SU-DHL-6 (cell line): ENCODE data around the gene RHEB.

Source experiments
- H2AFZ ChIP-seq: fragments of 200-600 bp; sonication (generic); 2 replicates; pipeline ENCODE4 v1.6.1; 2014; ENCODE audit warnings: low read depth, mild to moderate bottlenecking, moderate library complexity, mixed read lengths, antibody characterized with exemption, low read length; ENCODE audit not compliant: severe bottlenecking
- H3F3A ChIP-seq: fragments of 200-600 bp; shearing (Covaris generic); 2 replicates; pipeline ENCODE4 v1.6.0; 2016; ENCODE audit warnings: antibody characterized with exemption, mild to moderate bottlenecking; ENCODE audit not compliant: insufficient read depth
- H3K27ac ChIP-seq: fragments of 200-600 bp; sonication (generic); 2 replicates; pipeline ENCODE4 v1.5.1; 2016; ENCODE audit warnings: low read depth, mild to moderate bottlenecking, low read length, moderate library complexity, mixed read lengths
- H3K27me3 ChIP-seq: fragments of 200-600 bp; sonication (generic), shearing (Covaris generic); 2 replicates; pipeline ENCODE4 v1.6.0; 2014; ENCODE audit warnings: mild to moderate bottlenecking, low read length
- H3K36me3 ChIP-seq: fragments of 200-600 bp; sonication (generic); 2 replicates; pipeline ENCODE4 v1.6.1; 2014; ENCODE audit warnings: mild to moderate bottlenecking, low read length, mixed read lengths
- H3K4me2 ChIP-seq: fragments of 300-600, 200-600 bp; shearing (Covaris generic), sonication (generic); 2 replicates; pipeline ENCODE4 v1.6.0; 2014; ENCODE audit warnings: low read length, low read depth, mild to moderate bottlenecking; ENCODE audit not compliant: poor library complexity, severe bottlenecking
- H3K4me3 ChIP-seq: fragments of 200-600 bp; sonication (generic); 2 replicates; pipeline ENCODE4 v1.5.1; 2014; ENCODE audit warnings: antibody characterized with exemption, low read length, mild to moderate bottlenecking, mixed read lengths; ENCODE audit not compliant: insufficient read depth, poor library complexity, severe bottlenecking
- H3K79me2 ChIP-seq: fragments of 200-600 bp; sonication (generic); 2 replicates; pipeline ENCODE4 v1.6.1; 2014; ENCODE audit warnings: mild to moderate bottlenecking, low read length, moderate library complexity; ENCODE audit not compliant: insufficient read depth
- H3K9ac ChIP-seq: fragments of 200-600 bp; sonication (generic); 2 replicates; pipeline ENCODE4 v1.7.0; 2014; ENCODE audit warnings: mild to moderate bottlenecking, low read length
- H3K9me2 ChIP-seq: fragments of 200-600 bp; sonication (generic); replicated peaks from 2 replicates; pipeline ENCODE4 v1.6.1; 2014; ENCODE audit warnings: low read length; ENCODE audit not compliant: insufficient read depth
- H3K9me3 ChIP-seq: fragments of 200-600 bp; sonication (generic); 2 replicates; pipeline ENCODE4 v1.6.1; 2014; ENCODE audit warnings: low read length, mixed read lengths; ENCODE audit not compliant: insufficient read depth
- H4K20me1 ChIP-seq: fragments of 200-600 bp; sonication (generic); 2 replicates; pipeline ENCODE4 v1.6.1; 2014; ENCODE audit warnings: low read depth, mild to moderate bottlenecking, antibody characterized with exemption, low read length, moderate library complexity, mixed read lengths
- CTCF ChIP-seq: fragments of 200-600 bp; sonication (generic); IDR thresholded peaks from one replicate; pipeline ENCODE4 v1.5.1; 2017; ENCODE audit warnings: antibody characterized with exemption, mild to moderate bottlenecking, low read length, moderate library complexity; ENCODE audit not compliant: insufficient read depth, poor library complexity, severe bottlenecking
- EZH2phosphoT487 ChIP-seq: fragments of 200-600 bp; sonication (generic), shearing (Covaris generic); conservative IDR thresholded peaks from 2 replicates; pipeline ENCODE4 v1.6.1; 2018; ENCODE audit warnings: mild to moderate bottlenecking, antibody characterized with exemption, low read length, moderate library complexity, mixed read lengths

Gene RHEB

GRCh38 chr7:151465169-151465568 is 54.5 kb downstream of the RHEB start:
- Histone ChIP-seq H3K4me2 (no peak overlapping the region), H4K20me1 (no peaks in the 10 kb centered on the region), H3K79me2 (no peaks in the 10 kb centered on the region), H2AFZ (no peak overlapping the region), H3K9ac (no peak overlapping the region), H3K9me3 (peaks cover 20% of the 10 kb centered on the region; the same call in 1 of the 2 replicates), H3K27ac (no peak overlapping the region), H3K27me3 (no peaks in the 10 kb centered on the region), H3K4me3 (no peak overlapping the region), H3K9me2 (no peaks in the 10 kb centered on the region), H3F3A (no peaks in the 10 kb centered on the region), H3K36me3 (peaks cover 27% of the 10 kb centered on the region)
- TF ChIP-seq CTCF (no peak), EZH2phosphoT487 (no peak)

GRCh38 chr7:151462306-151462779 is 57.4 kb downstream of the RHEB start:
- peaks cover 20% of the 10 kb centered on the region for H3K36me3 ChIP-seq
- no peak overlapping the region for H2AFZ ChIP-seq
- no peaks in the 10 kb centered on the region for H3K79me2 ChIP-seq
- no peak for TF ChIP-seq CTCF
- H3K27ac ChIP-seq: no peak overlapping the region
- H4K20me1 ChIP-seq: no peaks in the 10 kb centered on the region
- no peak overlapping the region for H3K4me3 ChIP-seq
- no peak overlapping the region for H3K4me2 ChIP-seq
- no peaks in the 10 kb centered on the region for H3K9me2 ChIP-seq
- no peaks in the 10 kb centered on the region for H3F3A ChIP-seq
- peaks cover 20% of the 10 kb centered on the region; the same call in 1 of the 2 replicates for H3K9me3 ChIP-seq
- no peak overlapping the region for H3K9ac ChIP-seq
- no peaks in the 10 kb centered on the region for H3K27me3 ChIP-seq

GRCh38 chr7:151461942-151462230 is 57.8 kb downstream of the RHEB start:
- no peaks in the 10 kb centered on the region for H3F3A ChIP-seq
- H3K36me3 ChIP-seq: peaks cover 20% of the 10 kb centered on the region
- no peak overlapping the region for H3K27ac ChIP-seq
- H3K9me3 ChIP-seq: peaks cover 20% of the 10 kb centered on the region; the same call in 1 of the 2 replicates
- H3K27me3 ChIP-seq: no peaks in the 10 kb centered on the region
- H3K9me2 ChIP-seq: no peaks in the 10 kb centered on the region
- no peak overlapping the region for H3K4me2 ChIP-seq
- no peak overlapping the region for H3K9ac ChIP-seq
- H3K79me2 ChIP-seq: no peaks in the 10 kb centered on the region
- H2AFZ ChIP-seq: no peak overlapping the region
- no peaks in the 10 kb centered on the region for H4K20me1 ChIP-seq
- TF ChIP-seq EZH2phosphoT487 (no peak), CTCF (no peak)
- no peak overlapping the region for H3K4me3 ChIP-seq
